D721Med (cell line): ENCODE measurements around the gene CDYL.
"Not testable (repeated sequence)": the region's sequence is repeated elsewhere in the genome, so short reads cannot be mapped to it uniquely, and the experiment has no call there.

Experiments
- DNase-seq: peaks from one replicate; pipeline ENCODE4 v3.0.0; 2011; ENCODE audit warnings: low spot score; ENCODE audit not compliant: insufficient read length
- FAIRE-seq: peaks from 2 replicates; lab custom pipeline; 2011; peaks lifted over from hg19 to GRCh38; lab: Jason Lieb, UNC
- TF ChIP-seq, protein P1 (sequence below): IDR thresholded peaks from 2 replicates; pipeline ENCODE4 v1.5.1; 2012; ENCODE audit warnings: mild to moderate bottlenecking, control low read depth; ENCODE audit not compliant: insufficient read depth; ENCODE audit errors: missing control alignments

CDYL gene

DNA sequence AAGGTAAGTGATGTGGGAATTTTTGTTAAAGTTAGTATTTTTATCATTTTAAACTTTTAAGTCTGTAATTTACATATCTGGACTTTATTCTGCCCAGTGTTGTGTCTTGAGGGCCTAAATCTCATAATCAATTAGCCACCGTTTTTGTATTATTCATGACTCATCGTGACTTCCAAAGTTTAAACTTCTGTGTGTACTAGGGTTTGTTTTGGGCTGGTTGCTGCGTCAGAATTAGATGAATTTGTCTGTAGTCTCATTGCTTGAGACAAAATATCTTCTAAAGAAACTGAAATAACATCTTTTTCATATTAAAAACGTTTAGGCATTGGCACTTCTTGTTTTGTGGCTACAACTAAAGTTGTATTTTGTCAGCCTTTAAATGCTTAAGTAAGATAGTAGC is 41.3 kb downstream of the CDYL start:
- TF ChIP-seq, protein P1, sequence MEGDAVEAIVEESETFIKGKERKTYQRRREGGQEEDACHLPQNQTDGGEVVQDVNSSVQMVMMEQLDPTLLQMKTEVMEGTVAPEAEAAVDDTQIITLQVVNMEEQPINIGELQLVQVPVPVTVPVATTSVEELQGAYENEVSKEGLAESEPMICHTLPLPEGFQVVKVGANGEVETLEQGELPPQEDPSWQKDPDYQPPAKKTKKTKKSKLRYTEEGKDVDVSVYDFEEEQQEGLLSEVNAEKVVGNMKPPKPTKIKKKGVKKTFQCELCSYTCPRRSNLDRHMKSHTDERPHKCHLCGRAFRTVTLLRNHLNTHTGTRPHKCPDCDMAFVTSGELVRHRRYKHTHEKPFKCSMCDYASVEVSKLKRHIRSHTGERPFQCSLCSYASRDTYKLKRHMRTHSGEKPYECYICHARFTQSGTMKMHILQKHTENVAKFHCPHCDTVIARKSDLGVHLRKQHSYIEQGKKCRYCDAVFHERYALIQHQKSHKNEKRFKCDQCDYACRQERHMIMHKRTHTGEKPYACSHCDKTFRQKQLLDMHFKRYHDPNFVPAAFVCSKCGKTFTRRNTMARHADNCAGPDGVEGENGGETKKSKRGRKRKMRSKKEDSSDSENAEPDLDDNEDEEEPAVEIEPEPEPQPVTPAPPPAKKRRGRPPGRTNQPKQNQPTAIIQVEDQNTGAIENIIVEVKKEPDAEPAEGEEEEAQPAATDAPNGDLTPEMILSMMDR, result no peak
- FAIRE-seq, result no peak

DNA sequence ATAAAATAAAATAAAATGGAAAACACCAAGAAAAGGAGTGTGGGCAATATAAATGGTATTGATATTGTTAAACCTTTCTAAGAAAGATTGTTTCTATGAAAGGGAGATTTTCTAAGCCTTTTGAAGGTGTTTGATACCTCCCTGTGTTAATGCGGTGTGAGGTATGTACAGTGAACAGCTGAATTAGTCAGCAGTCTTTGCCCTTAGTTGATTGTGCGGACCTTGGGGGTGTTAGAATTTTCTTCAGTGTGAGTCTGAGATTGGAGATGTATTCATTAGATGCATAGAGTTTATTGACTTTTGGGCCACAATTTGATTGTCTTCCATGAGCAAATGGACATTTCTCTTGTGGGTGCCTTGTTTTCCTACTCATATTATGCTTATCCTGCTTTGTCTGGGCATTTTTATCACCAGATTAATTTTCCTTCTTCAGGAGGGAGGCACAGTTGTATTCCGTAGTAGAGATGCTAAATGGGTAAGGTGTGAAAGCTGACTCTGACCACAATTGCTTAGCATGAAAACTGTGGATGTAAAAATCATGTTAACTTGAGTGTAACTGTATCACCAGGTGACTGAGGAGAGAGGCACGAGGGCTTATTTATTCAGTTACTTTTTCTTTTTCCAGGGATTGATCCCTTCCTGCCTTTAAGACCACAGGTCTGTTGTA is 42.2 kb downstream of the CDYL start:
- DNase-seq (no peak), FAIRE-seq (no peak)
- TF ChIP-seq, protein P1, result no peak

More for the DNA sequence above, 41.3 kb downstream of the CDYL start:
- DNase-seq, result no peak

DNA sequence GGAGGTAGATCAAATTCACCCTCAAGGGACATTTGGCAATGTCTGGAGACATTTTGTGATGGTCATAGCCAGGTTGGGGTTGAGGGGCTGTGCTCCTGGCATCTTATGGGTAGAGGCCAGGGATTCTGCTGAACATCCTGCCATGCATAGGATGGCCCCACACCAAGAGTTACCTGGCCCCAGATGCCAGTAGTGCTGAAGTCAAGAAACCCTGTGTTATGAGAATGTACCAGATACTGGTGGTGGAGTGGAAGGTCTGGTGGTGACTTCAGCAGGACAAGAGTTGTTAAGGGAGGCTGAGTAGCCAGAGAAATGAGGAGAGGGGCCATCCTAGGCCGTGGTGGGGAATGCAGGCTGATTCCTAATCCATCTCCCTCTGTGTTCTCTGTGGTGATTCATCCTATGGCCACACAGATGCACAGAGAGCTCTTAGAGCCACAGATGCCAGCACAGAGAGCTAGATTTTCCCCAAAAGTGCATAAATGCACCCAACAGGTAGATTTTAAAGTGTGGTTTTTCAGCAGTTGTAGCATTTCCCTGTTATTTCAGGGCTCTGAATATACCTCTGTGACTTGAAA is 43.6 kb downstream of the CDYL start:
- FAIRE-seq (no peak), DNase-seq (no peak)
- TF ChIP-seq, protein P1, result no peak

DNA sequence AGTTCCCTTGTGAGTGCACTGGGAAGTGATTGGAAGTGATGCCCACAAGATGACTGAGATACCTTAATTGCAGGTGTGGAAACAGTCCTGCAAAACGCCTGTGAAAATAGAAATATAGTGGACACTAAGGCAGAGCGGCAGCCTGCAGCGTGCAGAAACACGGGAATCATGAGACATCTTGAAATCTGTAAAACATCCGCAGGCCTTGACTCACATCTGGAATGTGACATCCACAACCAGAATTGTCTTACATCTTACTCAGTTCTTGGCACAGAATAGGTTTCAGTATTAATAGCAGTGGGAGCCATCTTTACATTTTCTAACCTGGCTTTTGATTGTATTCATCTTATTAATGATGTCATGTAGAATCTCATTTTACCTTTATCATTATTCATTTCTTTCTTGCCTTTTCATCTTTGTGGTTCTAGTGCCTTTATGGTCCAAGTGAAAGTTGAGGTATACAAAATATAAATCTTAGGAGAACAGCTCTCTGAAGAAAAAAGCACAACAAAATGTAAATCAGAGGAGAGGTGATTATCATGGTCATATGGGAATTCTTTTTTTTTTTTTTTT is 44.6 kb downstream of the CDYL start:
- TF ChIP-seq, protein P1, result no peak
- DNase-seq, result no peak
- FAIRE-seq, result no peak

DNA sequence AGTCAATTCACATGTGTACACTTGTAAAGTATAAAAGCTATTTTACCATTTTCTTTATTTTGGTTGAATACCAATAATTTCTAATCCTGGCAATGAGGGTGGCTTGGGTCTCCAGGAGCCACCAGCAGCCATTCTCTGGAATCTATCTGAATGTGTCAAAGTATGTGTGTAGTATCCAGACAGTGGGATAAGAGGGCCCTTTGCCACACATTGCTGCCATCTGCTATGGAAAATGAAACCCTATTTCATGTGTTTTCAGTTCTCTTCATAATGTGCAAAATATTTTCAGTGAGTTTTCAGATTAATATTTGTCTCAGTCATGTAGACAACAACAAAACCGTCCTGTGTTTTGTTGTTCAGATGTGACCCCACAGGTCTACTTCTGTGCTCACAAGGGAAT is 46.3 kb downstream of the CDYL start:
- DNase-seq (no peak), FAIRE-seq (no peak)
- TF ChIP-seq, protein P1, result no peak

DNA sequence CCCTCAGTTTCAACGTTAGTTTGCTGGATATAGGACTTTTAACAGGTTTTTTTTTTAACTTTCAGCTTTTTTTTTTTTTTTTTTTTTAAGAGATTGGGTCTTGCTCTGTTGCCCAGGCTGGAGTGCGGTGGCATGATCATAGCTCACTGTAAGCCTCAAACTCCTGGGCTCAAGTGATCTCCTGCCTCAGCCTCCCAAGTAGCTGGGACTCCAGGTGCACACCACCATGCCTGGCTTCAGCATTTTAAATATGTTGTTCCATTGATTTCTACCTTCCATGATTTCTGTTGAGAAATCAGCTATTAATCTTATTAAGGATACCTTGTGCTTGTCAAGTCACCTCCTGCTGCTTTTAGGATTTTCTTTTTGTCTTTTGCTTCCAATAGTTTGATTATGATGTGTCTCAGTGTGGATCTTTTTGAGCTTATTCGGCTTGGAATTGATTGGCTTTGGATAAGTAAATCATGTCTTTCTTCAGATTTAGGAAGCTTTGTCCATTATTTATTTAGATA is 52.0 kb downstream of the CDYL start:
- TF ChIP-seq, protein P1, result no peak
- FAIRE-seq, result no peak
- DNase-seq, result no peak

DNA sequence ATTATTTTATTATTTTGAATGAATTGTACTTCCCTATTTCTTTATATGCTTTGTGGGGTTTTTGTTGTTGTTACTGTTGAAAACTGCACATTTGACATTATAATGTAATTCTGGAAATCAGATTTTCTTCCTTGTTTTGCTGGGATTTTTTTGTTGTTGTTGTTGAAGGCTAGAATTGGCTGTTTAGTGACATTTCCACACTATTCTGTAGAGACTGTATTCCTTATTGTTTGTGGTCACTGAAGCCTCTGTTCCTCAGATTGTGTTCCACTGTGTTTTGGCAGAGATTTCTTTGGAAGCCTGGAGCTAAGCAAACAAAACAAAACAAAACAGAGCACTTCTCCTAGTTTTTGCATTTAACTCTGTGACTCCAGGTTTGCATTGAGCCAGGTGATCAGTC is 52.9 kb downstream of the CDYL start:
- TF ChIP-seq, protein P1, result no peak
- no peak for DNase-seq
- no peak for FAIRE-seq

DNA sequence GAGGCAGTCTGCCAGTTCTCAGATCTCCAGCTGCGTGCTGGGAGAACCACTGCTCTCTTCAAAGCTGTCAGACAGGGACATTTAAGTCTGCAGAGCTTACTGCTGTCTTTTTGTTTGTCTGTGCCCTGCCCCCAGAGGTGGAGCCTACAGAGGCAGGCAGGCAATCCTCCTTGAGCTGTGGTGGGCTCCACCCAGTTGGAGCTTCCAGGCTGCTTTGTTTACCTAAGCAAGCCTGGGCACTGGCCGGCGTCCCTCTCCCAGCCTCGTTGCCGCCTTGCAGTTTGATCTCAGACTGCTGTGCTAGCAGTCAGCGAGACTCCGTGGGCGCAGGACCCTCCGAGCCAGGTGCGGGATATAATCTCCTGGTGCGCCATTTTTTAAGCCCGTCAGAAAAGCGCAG is 59.3 kb downstream of the CDYL start:
- DNase-seq, FAIRE-seq: not testable (repeated sequence)
